Inferior parietal cortex (tissue), 1 donor: ENCODE data around the gene KANSL3.
"Not testable (repeated sequence)": the region's sequence is repeated elsewhere in the genome, so short reads cannot be mapped to it uniquely, and the experiment has no call there.

Experiments used
- DNase-seq: peaks from one replicate; pipeline ENCODE4 v3.0.0-alpha.2; 2016; ENCODE audit errors: extremely low spot score

Gene KANSL3

DNA sequence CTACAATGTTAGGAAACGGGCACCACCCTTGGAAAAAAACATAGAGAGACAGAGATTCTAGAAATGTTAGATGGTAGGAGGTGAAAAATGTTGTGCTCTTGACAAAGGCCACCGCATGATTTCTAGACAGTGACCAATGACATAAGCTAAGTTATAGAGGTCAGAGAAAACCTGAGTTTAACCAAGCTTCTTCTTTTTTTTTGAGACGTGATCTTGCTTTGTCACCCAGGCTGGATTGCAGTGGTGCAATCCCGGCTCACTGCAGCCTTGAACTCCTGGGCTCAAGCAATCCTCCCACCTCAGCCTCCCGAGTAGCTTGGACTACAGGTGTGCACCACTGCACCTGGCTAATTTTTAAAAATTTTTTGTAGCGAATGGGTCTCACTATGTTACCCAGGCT lies 17.4 kb upstream of the KANSL3 start:
- no peak for DNase-seq

DNA sequence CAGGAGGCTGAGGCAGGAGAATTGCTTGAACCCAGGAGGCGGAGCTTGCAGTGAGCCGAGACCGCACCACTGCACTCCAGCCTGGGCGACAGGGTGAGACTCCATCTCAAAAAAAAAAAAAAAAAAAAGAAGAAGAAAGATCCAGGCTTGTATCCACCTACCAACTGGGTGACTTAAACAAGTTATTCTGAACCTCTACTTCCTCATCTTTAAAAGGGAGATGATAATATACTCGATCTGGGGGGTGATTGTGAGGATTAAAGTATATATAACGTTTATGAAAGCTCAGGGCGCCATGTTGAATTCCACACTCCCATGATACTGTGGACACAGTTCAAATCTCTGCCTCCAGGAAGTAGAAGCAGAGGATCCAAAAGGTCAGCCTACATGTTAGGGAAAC lies 16.7 kb upstream of the KANSL3 start:
- DNase-seq, result not testable (repeated sequence)

GRCh38 chr2:96651793-96652192 lies 13.7 kb upstream of the KANSL3 start:
- DNase-seq, result no peak

DNA sequence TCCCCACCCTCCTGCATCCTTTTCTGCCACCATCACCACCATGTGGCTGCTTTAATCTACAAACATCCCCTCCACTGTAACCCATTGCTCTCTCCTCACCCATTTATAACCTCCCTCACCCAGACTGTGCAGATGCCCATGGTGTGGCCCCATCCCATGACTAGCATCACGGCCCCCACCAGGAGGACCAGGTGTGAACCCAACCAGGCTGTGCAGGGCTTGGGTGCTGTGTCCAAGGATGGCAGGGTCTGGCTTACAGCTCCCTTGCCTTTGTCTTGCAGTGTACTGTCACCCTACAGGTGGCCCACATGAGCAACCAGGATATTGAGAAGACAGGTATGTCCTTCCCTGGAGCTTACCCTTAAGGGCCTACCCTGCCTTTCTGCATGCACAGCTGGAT lies 11.2 kb upstream of the KANSL3 start:
- DNase-seq, result no peak

GRCh38 chr2:96648306-96648930 lies 10.3 kb upstream of the KANSL3 start:
- no peak for DNase-seq

DNA sequence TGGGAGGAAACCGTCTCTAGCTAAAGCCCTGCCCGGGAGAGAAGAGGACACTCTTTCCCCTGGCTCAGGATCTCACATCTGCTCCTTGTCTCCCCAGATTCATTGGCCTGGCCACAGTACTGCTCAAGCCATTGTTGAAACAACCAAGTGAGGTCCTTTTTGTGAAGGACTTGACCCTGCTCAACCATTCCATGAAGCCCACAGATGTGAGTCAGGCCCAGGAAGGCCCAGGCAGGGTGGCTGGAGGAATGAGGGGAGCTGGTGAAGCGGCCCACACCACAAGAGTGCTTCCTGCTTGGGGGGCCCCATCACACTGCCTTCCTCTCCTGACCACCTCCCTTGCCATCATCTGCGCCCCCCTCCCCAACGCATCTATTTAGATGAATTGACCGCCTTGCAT lies 9.6 kb upstream of the KANSL3 start:
- no peak for DNase-seq

DNA sequence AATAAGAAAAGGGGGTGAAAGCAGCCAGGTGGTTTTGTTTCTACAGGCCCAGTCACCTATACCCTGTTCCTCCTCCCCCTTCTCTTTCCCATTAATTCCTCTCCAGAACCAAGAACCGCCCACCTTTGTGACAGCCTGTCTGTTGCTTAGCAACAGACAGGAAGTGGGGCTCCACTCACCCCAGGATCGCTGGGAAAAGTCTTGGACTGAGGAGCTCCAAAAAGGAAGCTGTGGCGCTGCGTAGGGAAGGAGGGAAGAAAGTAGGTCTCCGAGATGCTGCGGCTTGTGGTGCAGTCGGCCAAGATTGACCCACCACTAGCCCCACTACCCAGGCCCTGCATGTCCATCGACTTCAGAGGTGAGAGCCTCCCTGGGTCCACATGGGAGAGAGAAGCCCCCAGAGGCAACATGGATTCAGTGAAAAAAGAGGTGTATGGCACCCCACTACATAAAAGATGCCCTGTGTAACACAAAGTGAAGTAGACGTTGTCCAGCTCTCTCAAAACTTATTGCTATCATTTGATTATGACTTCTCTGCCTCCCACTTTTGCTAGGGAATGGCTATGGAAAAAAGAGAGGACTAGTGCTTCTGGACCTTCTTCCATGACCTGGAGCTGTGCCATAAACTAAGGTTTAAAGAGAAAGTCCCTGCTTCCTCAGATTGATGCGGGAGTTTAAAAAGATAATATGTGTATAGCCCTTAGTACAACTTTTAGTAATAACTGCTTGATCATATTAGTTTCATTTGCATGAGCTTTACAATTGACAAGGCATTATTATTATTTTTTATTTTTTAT lies 4.7 kb upstream of the KANSL3 start, which contains the start of gene FER1L5:
FER1L5 (plus strand) TSS at position 201 of the 797 bp plus-strand sequence; CDS start at position 274, 73 bp downstream.
- DNase-seq, result peak; percentile 68

DNA sequence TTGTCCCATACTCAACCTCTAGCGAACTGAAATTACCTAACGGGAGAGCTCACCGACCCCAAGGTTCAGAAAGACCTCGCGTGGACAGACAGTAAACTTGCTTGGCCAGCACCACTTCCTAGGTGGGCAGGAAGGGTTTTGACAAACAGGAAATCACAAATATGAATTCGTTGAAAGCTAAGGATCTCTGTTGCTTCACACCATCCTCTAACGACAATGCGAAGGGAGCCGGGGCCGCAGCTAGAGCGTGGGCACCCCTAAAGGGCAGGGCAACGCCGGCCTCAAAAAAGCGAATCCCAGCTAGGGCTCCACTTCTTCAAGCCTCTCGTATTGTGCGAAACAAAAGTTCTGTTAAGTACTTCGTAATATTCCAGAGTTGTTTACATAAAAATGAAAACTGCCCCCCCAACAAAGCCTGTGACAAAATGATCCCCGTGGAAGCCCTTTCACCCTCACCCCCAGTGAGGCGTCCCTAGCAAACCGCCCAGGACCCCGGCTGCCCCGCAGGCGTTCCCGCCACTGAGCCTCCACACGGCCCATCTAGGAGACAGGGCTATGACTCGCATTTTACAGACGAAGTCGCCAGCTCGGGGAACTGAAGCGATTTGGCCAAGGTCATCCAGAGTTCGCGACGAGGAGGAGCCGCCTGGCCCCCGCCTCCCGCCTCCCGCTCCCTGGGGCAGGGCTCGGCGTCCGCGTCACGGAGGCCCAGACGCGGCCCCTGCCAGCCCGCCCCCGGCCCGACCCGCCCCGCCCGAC lies 548 bp downstream of the KANSL3 start:
- peak; percentile 65 for DNase-seq

DNA sequence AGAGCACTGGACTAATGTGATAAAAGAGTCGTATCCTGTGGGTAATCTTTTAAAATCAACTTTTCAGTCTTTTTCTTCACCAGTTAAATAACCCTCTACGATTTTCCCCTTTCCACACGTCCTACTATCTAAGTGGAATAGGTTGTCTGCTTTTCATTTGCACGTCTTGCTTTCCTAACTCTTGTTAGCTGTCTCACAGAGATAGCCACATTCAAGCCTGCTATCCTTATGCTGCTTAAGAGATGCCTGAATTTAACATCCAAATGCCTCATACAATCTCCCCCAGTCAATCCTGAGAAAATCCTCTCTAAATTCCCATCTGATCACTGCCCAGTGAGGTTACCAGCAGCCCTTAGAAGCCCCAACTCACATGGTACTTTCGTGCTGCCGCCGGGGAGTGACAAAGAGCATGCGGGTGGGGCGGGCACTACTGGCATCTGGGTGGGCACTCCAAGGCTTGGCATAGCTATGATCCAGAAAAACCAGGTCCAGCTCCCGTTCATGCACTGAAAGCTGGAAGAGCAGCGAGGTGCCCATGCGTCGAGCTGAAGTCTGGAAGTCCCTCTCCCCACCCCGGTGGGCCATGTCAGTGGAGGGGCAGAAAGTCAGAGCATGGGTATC lies 1.5 kb downstream of the KANSL3 start:
- no peak for DNase-seq

DNA sequence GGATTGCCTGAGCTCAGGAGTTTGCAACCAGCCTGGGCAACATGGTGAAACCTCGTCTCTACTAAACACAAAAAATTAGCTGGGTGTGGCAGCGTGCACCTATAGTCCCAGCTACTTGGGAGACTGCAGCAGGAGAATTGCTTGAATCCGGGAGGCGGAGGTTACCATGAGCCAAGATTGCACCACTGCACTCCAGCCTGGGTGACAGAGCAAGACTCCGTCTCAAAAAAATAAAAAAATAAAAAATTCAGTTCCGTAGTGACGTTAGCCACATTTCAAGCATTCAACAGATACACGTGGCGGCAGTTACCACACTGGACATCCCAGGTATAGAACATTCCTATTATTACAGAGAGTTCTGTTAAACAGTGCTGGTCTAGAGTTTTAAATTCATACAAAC lies 4.5 kb downstream of the KANSL3 start:
- DNase-seq, result no peak

DNA sequence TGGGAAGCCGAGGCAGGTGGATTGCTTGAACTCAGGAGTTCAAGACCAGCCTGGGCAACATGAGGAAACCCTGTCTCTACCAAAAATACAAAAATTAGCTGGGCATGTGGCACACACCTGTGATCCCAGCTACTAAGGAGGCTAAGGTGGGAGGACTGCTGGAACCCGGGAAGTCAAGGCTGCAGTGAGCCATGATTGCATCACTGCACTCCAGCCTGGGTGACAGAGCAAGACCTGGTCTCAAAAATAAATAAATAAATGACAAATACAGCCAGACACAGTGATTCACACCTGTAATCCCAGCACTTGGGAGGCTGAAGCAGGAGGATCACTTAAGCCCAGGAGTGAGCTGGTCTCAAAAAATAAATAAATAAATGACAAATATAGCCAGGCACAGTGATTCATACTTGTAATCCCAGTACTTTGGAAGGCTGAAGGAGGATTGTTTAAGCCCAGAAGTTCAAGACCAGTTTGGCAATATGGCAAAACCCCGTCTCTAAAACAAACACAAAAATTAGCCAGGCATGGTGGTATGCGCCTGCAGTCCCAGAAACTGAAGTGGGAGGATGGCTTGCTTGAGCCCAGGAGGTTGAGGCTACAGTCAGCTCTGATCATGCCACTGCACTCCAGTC lies 6.2 kb downstream of the KANSL3 start:
- no peak for DNase-seq

DNA sequence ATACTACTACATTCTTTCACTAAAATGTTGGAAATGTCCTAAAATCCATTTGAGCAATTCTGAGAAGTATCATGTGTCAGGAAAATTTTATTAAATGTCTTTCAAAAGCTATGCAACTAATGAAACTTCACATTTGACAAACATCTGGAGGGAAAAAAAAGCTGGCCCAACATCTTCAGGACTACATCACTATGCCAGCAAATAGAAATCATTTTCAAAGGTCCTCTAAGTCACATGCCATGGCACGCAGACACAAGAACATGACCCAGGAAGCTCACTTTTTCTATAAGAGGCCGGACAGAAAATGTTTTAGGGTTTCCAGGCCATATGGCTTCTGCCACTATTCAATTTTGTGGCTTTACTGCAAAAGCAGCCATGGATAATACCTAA lies 11.6 kb downstream of the KANSL3 start:
- DNase-seq, result no peak

DNA sequence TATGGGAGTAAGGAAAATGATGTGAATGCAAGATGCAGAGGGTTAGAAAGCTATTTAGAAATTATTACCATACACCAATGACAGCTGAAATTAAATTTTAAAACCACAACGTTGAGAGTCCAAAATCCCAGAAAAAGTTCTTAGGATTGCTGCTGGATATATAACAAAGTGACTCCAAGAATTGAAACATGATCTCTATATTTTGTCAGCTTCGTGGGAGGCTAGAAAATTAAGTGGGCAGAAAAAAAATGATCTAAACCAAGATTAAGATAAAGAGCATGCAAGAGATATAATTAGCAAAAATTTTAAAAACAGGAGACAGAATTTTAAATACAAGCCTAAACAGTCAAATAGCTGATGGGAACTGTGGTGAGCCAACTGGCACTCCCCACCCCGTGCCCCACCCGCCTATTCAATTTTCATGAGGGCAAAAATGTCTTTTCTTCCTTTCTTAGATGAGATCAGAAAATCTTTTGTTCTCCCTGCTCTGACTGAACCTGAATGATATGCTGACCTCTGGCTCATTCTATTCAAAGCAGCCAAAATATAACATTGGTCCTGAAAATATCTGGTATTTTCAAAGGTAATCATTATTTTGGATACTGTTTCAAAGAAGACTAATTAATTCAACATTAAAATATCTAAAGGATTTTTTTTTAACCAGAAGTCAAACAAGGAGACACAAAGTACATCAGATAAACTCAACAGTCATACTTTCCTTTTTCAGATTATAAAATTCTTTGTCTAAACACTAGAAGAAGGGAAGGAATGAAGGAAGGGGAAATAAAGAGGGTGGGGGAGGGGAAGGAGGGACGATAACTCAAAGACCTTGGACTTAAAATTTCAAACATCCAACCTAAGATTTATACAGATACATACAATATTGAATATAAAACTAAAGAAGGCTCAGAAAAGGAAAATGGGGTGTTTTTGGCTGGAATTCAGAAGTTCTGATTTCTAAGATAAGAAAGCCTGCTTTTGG lies 12.2 kb downstream of the KANSL3 start:
- DNase-seq, result no peak

- no peak for DNase-seq
Observed at GRCh38 chr2:96623116-96623515, 15.0 kb downstream of the KANSL3 start.

DNA sequence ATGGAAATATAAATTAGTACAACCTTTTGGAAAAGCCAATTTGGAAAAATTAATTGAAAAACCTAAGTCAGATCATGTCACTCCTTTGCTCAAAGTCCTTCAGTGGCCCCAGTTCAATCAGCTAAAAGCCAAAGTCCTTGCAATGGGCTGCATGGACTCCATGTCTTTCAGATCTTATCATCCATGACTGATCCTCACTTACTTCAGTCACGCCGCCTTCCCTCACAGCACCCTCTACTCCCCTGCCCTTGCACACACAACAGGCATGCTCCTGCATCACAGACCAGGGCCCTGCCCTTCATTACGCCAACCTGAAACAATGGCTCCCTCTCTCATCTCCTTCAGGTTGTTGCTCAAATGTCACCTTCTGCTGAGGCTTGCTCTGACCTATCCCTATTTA lies 15.6 kb downstream of the KANSL3 start:
- DNase-seq, result no peak

GRCh38 chr2:96618596-96619283 lies 19.4 kb downstream of the KANSL3 start:
- no peak for DNase-seq

DNA sequence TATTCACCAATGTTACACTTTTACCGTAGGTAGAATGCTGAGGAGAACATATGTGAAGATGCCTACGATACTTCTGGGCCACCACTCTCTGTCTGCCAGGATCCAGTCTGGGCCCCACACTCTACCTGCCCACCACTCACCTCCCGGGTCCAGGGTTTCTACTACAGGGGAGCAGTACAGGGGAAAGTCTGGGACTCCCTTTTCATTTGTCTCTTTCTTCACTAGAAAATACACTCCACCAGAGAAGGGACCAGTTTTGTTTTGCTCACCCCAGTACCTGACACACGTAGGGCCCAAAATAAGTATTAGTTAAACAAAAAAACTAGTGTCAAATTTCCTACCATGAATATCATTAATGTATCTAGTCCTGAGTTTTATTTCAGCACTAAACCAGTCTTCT lies 21.1 kb downstream of the KANSL3 start:
- no peak for DNase-seq

DNA sequence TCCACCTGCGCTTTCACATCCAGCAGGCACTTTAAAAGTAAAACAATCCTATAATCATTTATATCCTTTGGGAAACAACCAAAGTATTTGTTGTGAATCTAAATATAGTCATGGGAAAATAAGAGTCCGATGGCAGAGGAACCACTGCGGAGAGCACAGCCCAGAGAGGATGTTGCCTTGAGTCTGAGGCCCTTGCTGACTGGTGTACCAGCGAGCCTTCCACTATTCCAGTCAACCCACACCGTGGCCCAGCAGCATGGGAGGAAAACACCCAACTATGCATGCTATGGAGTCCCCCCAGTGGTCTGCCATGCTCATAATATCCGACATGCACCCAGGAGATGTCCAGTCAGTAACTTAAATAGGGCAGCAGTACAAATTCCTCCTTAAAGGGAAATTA lies 21.6 kb downstream of the KANSL3 start:
- DNase-seq, result no peak

- no peak for DNase-seq
Observed at GRCh38 chr2:96616128-96616527, 22.0 kb downstream of the KANSL3 start.
